Neutrophil (primary cell): Measurements from ENCODE around the gene LEMD1.

Experiments used
- H3K27ac ChIP-seq: fragments of 200-600 bp; sonication (generic); 2 replicates; pipeline ENCODE4 v1.5.1; 2016; ENCODE audit warnings: mild to moderate bottlenecking, moderate library complexity
- H3K27me3 ChIP-seq: fragments of 200-600 bp; sonication (generic); 2 replicates; pipeline ENCODE4 v1.6.0; 2016; ENCODE audit warnings: mild to moderate bottlenecking
- H3K36me3 ChIP-seq: fragments of 200-600 bp; sonication (generic); 2 replicates; pipeline ENCODE4 v1.5.1; 2017
- H3K4me1 ChIP-seq, 2 experiments: fragments of 200-600 bp in 1 of 2; sonication (generic) in 1 of 2; 1 replicate in 1 of 2; 2 replicates in 1 of 2; pipeline versions ENCODE4 v1.5.1 to v1.6.1; 2013 to 2016; ENCODE audit warnings: low read depth in 1 of 2, low read length in 1 of 2, mild to moderate bottlenecking in 1 of 2, moderate library complexity in 1 of 2; ENCODE audit not compliant: control insufficient read depth in 1 of 2, insufficient read depth in 1 of 2
- H3K4me3 ChIP-seq, 2 experiments: fragments of 200-600 bp in 1 of 2; sonication (generic) in 1 of 2; 1 replicate in 1 of 2; 2 replicates in 1 of 2; pipeline ENCODE4 v1.5.1; 2013 to 2016; ENCODE audit warnings: low read depth in 1 of 2, low read length in 1 of 2, mild to moderate bottlenecking in 1 of 2, moderate library complexity in 1 of 2
- H3K9me3 ChIP-seq: fragments of 200-600 bp; sonication (generic); 2 replicates; pipeline ENCODE4 v1.5.1; 2016
- CTCF ChIP-seq: fragments of 200-600 bp; sonication (generic); IDR thresholded peaks from 2 replicates; pipeline ENCODE4 v1.5.1; 2016; ENCODE audit warnings: antibody characterized with exemption

LEMD1 gene

GRCh38 chr1:205449750-205450443, 28.0 kb upstream of the LEMD1 start:
- Histone ChIP-seq H3K36me3 (no peaks in the 10 kb centered on the region), H3K27me3 (peaks cover 99% of the 10 kb centered on the region), H3K27ac (no peak overlapping the region), H3K4me3 (no peak overlapping the region), H3K4me1 (no peaks in the 10 kb centered on the region), H3K9me3 (no peaks in the 10 kb centered on the region)
- no peak for TF ChIP-seq CTCF

- Histone ChIP-seq H3K27ac (no peak overlapping the region), H3K4me3 (no peak overlapping the region), H3K36me3 (no peaks in the 10 kb centered on the region), H3K9me3 (no peaks in the 10 kb centered on the region), H3K4me1 (no peaks in the 10 kb centered on the region), H3K27me3 (peaks cover 99% of the 10 kb centered on the region)
- no peak for TF ChIP-seq CTCF
Observed at GRCh38 chr1:205449254-205449749, 27.4 kb upstream of the LEMD1 start.

- H3K4me3 ChIP-seq: no peak overlapping the region
- no peaks in the 10 kb centered on the region for H3K36me3 ChIP-seq
- no peaks in the 10 kb centered on the region for H3K9me3 ChIP-seq
- H3K4me1 ChIP-seq: no peaks in the 10 kb centered on the region
- H3K27ac ChIP-seq: no peak overlapping the region
- no peak for TF ChIP-seq CTCF
- H3K27me3 ChIP-seq: peaks cover 99% of the 10 kb centered on the region
Observed at GRCh38 chr1:205448540-205449253, 26.8 kb upstream of the LEMD1 start.

- H3K4me1 ChIP-seq: no peaks in the 10 kb centered on the region
- H3K27ac ChIP-seq: no peak overlapping the region
- no peak overlapping the region for H3K4me3 ChIP-seq
- H3K36me3 ChIP-seq: no peaks in the 10 kb centered on the region
- H3K27me3 ChIP-seq: peaks cover 99% of the 10 kb centered on the region
- no peak for TF ChIP-seq CTCF
- H3K9me3 ChIP-seq: no peaks in the 10 kb centered on the region
Observed at GRCh38 chr1:205447457-205448341, 25.8 kb upstream of the LEMD1 start.

- Histone ChIP-seq H3K27ac (no peak overlapping the region), H3K4me3 (no peak overlapping the region), H3K27me3 (peaks cover 99% of the 10 kb centered on the region), H3K4me1 (no peaks in the 10 kb centered on the region), H3K9me3 (no peaks in the 10 kb centered on the region), H3K36me3 (no peaks in the 10 kb centered on the region)
- no peak for TF ChIP-seq CTCF
Observed at GRCh38 chr1:205446828-205447227, 25.0 kb upstream of the LEMD1 start.
